Panc1 (cell line): ENCODE data around the gene CYP2E1. TPM values are rescaled to one million over a fixed set of nuclear protein-coding genes. Genes with fewer than 3 reads are reported as not detected.

Source experiments
- ATAC-seq: fragments of 200-7000 bp; cut with Tn5 transposase; 2 replicates; pipeline ENCODE4 v1.9.1; 2020; ENCODE audit warnings: mild to moderate bottlenecking, moderate library complexity
- BruUV-seq: library from RNA; stranded (reverse); fragments of 400-500 nt; replicated peaks from 2 replicates; lab custom pipeline; 2021; lab: Mats Ljungman, UMichigan
- CTCF ChIA-PET: fragments of 300-600 bp; sonication (Branson Sonifier 250); formaldehyde crosslinking; loops from one replicate; lab custom pipeline; 2022; ENCODE audit warnings: antibody characterized with exemption; lab: Charles Lee
- POLR2A ChIA-PET: fragments of 300-600 bp; sonication (Branson Sonifier 250); formaldehyde crosslinking; loops from one replicate; lab custom pipeline; 2022; ENCODE audit warnings: antibody characterized with exemption; lab: Charles Lee
- DNase-seq: peaks from one replicate; pipeline ENCODE4 v3.0.0-alpha.2; 2010; ENCODE audit warnings: low read depth, low spot score
- H3K27ac ChIP-seq: 2 replicates; pipeline ENCODE4 v1.5.1; 2011; ENCODE audit warnings: mild to moderate bottlenecking, low read length, inconsistent platforms
- H3K27me3 ChIP-seq: fragments of 200-500 bp; sonication (Bioruptor generic); 2 replicates; pipeline ENCODE4 v1.6.0; 2014; ENCODE audit warnings: low read length, inconsistent platforms; ENCODE audit not compliant: control insufficient read depth, insufficient read depth
- H3K36me3 ChIP-seq: fragments of 200-500 bp; sonication (Bioruptor generic); 2 replicates; pipeline ENCODE4 v1.5.1; 2014; ENCODE audit warnings: inconsistent platforms, mild to moderate bottlenecking, low read length, moderate library complexity; ENCODE audit not compliant: control insufficient read depth, insufficient read depth
- H3K4me1 ChIP-seq: 2 replicates; pipeline ENCODE4 v1.5.1; 2011; ENCODE audit warnings: inconsistent platforms, mild to moderate bottlenecking, low read length, moderate library complexity; ENCODE audit not compliant: control insufficient read depth, insufficient read depth
- H3K4me3 ChIP-seq, 2 experiments: 2 replicates each; pipeline ENCODE4 v1.5.1; 2011 to 2012; ENCODE audit warnings: low read depth in 2 of 2, low read length in 2 of 2, mild to moderate bottlenecking in 2 of 2, inconsistent platforms in 1 of 2, moderate library complexity in 1 of 2
- H3K9me3 ChIP-seq: fragments of 200-500 bp; sonication (Bioruptor generic); 2 replicates; pipeline ENCODE4 v1.5.1; 2014; ENCODE audit warnings: low read depth, mild to moderate bottlenecking, inconsistent platforms, low read length, moderate library complexity; ENCODE audit not compliant: control insufficient read depth, insufficient read depth
- CTCF ChIP-seq: fragments of 450-650 bp; IDR thresholded peaks from 2 replicates; pipeline ENCODE4 v1.5.1; 2017; ENCODE audit warnings: mild to moderate bottlenecking
- POLR2AphosphoS5 ChIP-seq: IDR thresholded peaks from 2 replicates; pipeline ENCODE4 v1.6.1; 2012; ENCODE audit warnings: mild to moderate bottlenecking, low read depth, low read length, moderate library complexity
- REST ChIP-seq, 2 experiments: IDR thresholded peaks; 2 replicates each; pipeline ENCODE4 v1.6.1; 2011 to 2012; ENCODE audit warnings: low read depth in 2 of 2, control low read depth in 1 of 2, low read length in 1 of 2, mild to moderate bottlenecking in 1 of 2, moderate library complexity in 1 of 2; ENCODE audit not compliant: insufficient read depth in 1 of 2
- SIN3A ChIP-seq: IDR thresholded peaks from 2 replicates; pipeline ENCODE4 v1.6.1; 2012; ENCODE audit warnings: low read depth, mild to moderate bottlenecking, low read length, moderate library complexity, borderline replicate concordance; ENCODE audit not compliant: insufficient read depth
- TCF7L2 ChIP-seq: IDR thresholded peaks from 2 replicates; pipeline ENCODE4 v1.6.1; 2011; ENCODE audit warnings: mild to moderate bottlenecking, low read depth, low read length, inconsistent platforms
- in situ Hi-C: cut with HindIII; loops from 2 replicates; pipeline ENCODE4 v1.10.0; 2016; ENCODE audit warnings: low sequenced_read_pairs, low pct_unique_long_range_greater_than_20kb
- intact Hi-C: fragments of 100-400 bp; cut with micrococcal nuclease; formaldehyde crosslinking; loops from one replicate; pipeline ENCODE4 v1.10.0; 2022; ENCODE audit not compliant: unreplicated experiment
- total RNA-seq: library from RNA; stranded (reverse); gene quantifications from one replicate; pipeline ENCODE4 v1.2.1, GENCODE V29; 2021; ENCODE audit not compliant: unreplicated experiment

The CYP2E1 gene
- total RNA-seq, 1 experiment from 2014 or later = 1.1 TPM

GRCh38 chr10:133567119-133567518, 40.0 kb downstream of the CYP2E1 start:
- BruUV-seq = no TSS peak
- intact Hi-C loops (no loop called here), in situ Hi-C loops (no loop called here)
- Histone ChIP-seq H3K4me1 (no peaks in the 10 kb centered on the region), H3K36me3 (no peaks in the 10 kb centered on the region), H3K27me3 (no peaks in the 10 kb centered on the region; the same call in 1 of the 2 replicates), H3K27ac (no peak overlapping the region), H3K9me3 (no peaks in the 10 kb centered on the region), H3K4me3 (no peak overlapping the region)
- POLR2A ChIA-PET = no interaction called here
- ATAC-seq (no peak), DNase-seq (no peak)
- CTCF ChIA-PET = no interaction called here
- TF ChIP-seq SIN3A (no peak), CTCF (no peak), TCF7L2 (no peak), REST (IDR thresholded peaks at IDR 0.05; ENCODE audit: insufficient read depth in 1 of 2, low read depth in 2 of 2, low read length in 1 of 2) (no peak), POLR2AphosphoS5 (no peak)

GRCh38 chr10:133567609-133568286, 40.6 kb downstream of the CYP2E1 start:
- in situ Hi-C loops = no loop called here
- Histone ChIP-seq H3K36me3 (no peaks in the 10 kb centered on the region), H3K4me3 (no peak overlapping the region), H3K27me3 (no peaks in the 10 kb centered on the region), H3K27ac (no peak overlapping the region), H3K9me3 (peaks cover under 1% of the 10 kb centered on the region; the same call in 1 of the 2 replicates), H3K4me1 (no peaks in the 10 kb centered on the region)
- BruUV-seq = no TSS peak
- CTCF ChIA-PET = no interaction called here
- no peak for ATAC-seq
- DNase-seq = no peak
- TF ChIP-seq REST (IDR thresholded peaks at IDR 0.05; ENCODE audit: insufficient read depth in 1 of 2, low read depth in 2 of 2, low read length in 1 of 2) = no peak
- TF ChIP-seq CTCF = no peak
- no peak for TF ChIP-seq SIN3A
- TF ChIP-seq TCF7L2 = no peak
- no peak for TF ChIP-seq POLR2AphosphoS5
- intact Hi-C loops = no loop called here
- POLR2A ChIA-PET = no interaction called here
